Measurements from ENCODE around the gene CRYZL1. TPM values are rescaled to one million over a fixed set of nuclear protein-coding genes. Genes with fewer than 3 reads are reported as not detected.

CRYZL1 gene
- total RNA-seq, 1 experiment from 2014 or later, result 24.8 TPM

DNA sequence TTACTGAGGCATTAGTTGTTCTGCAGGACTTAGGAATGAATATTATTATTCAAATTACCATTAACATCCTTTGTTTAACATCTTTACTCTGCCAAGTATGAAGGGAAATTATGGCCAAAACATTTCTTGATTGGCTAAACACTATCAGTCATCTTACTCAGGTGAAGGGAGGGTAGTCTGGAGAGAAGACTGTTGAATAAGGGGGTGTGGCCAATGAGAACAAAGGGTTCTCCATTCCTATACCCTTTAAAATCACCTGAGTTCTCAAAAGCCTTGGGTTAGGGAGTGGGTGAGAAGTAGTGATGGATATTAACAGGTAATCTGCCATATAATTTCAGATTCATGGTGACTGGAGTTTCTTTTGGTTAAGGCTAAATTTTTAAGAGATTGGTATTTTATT, 19.3 kb downstream of the CRYZL1 start:
- TF ChIP-seq TCF7L2 (IDR thresholded peaks at IDR 0.05; ENCODE audit: low read depth, low read length) (no peak), REST (IDR thresholded peaks at IDR 0.05; ENCODE audit: insufficient read depth in 1 of 2, low read depth in 2 of 2, low read length in 1 of 2) (no peak)
- DNase-seq (ENCODE audit: low read depth, low spot score) (no peak), ATAC-seq (no peak)
- Histone ChIP-seq H3K9me3 (ENCODE audit: control insufficient read depth, insufficient read depth, low read depth, low read length) (no peaks in the 10 kb centered on the region), H3K27me3 (ENCODE audit: control insufficient read depth, insufficient read depth, low read length) (no peaks in the 10 kb centered on the region), H3K4me3 (ENCODE audit: low read depth in 2 of 2, low read length in 2 of 2) (no peak overlapping the region), H3K27ac (ENCODE audit: low read length) (no peak overlapping the region), H3K4me1 (ENCODE audit: control insufficient read depth, insufficient read depth, low read length) (no peaks in the 10 kb centered on the region), H3K36me3 (ENCODE audit: control insufficient read depth, insufficient read depth, low read length) (peaks cover 9% of the 10 kb centered on the region)
- BruUV-seq (replicated peaks), result no TSS peak
- intact Hi-C loops (cut with micrococcal nuclease; ENCODE audit: unreplicated experiment) (no loop called here), in situ Hi-C loops (cut with HindIII; ENCODE audit: low pct_unique_long_range_greater_than_20kb, low sequenced_read_pairs) (no loop called here)
- POLR2A ChIA-PET, result no interaction called here
- CTCF ChIA-PET, result interaction anchor here (0.7 kb wide), 1 partner anchor 12 kb away, joined by 4 read pairs; no protein-coding TSS in a partner anchor

DNA sequence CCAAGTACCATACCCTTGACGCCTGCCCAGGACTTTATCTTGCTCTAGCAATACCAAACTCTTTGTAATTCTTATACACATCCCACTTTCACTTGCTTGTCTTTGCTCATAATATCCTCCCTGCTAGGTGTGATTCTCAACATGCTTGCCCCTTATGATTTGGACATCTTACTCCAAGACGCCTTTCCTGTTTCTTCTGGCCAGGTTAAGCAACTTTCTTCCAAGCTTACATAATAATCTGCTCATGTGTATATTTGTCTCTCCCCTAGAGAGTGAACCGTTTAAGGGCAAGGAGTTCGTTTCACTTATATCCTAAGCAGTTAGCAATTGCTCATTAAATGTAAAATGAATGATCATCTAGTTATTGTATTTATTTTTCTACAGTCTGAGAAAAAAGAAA, 21.8 kb downstream of the CRYZL1 start:
- Histone ChIP-seq H3K9me3 (ENCODE audit: control insufficient read depth, insufficient read depth, low read depth, low read length) (no peaks in the 10 kb centered on the region), H3K27ac (ENCODE audit: low read length) (no peak overlapping the region), H3K36me3 (ENCODE audit: control insufficient read depth, insufficient read depth, low read length) (peaks cover 9% of the 10 kb centered on the region), H3K27me3 (ENCODE audit: control insufficient read depth, insufficient read depth, low read length) (no peaks in the 10 kb centered on the region), H3K4me3 (ENCODE audit: low read depth in 2 of 2, low read length in 2 of 2) (no peak overlapping the region), H3K4me1 (ENCODE audit: control insufficient read depth, insufficient read depth, low read length) (no peaks in the 10 kb centered on the region)
- no peak for DNase-seq (ENCODE audit: low read depth, low spot score)
- in situ Hi-C loops (cut with HindIII; ENCODE audit: low pct_unique_long_range_greater_than_20kb, low sequenced_read_pairs) (no loop called here), intact Hi-C loops (cut with micrococcal nuclease; ENCODE audit: unreplicated experiment) (no loop called here)
- BruUV-seq (replicated peaks), result no TSS peak
- TF ChIP-seq SIN3A (IDR thresholded peaks at IDR 0.05; ENCODE audit: borderline replicate concordance, insufficient read depth, low read depth, low read length) (no peak), POLR2AphosphoS5 (IDR thresholded peaks at IDR 0.05; ENCODE audit: low read depth, low read length) (no peak), REST (IDR thresholded peaks at IDR 0.05; ENCODE audit: insufficient read depth in 1 of 2, low read depth in 2 of 2, low read length in 1 of 2) (no peak), TCF7L2 (IDR thresholded peaks at IDR 0.05; ENCODE audit: low read depth, low read length) (no peak)
- TF ChIP-seq, protein P1, sequence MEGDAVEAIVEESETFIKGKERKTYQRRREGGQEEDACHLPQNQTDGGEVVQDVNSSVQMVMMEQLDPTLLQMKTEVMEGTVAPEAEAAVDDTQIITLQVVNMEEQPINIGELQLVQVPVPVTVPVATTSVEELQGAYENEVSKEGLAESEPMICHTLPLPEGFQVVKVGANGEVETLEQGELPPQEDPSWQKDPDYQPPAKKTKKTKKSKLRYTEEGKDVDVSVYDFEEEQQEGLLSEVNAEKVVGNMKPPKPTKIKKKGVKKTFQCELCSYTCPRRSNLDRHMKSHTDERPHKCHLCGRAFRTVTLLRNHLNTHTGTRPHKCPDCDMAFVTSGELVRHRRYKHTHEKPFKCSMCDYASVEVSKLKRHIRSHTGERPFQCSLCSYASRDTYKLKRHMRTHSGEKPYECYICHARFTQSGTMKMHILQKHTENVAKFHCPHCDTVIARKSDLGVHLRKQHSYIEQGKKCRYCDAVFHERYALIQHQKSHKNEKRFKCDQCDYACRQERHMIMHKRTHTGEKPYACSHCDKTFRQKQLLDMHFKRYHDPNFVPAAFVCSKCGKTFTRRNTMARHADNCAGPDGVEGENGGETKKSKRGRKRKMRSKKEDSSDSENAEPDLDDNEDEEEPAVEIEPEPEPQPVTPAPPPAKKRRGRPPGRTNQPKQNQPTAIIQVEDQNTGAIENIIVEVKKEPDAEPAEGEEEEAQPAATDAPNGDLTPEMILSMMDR (IDR thresholded peaks at IDR 0.05), result no peak
- ATAC-seq, result no peak
- ChIA-PET CTCF (no interaction called here), POLR2A (no interaction called here)
